WTC11 (cell line): ENCODE measurements around the gene HRH1. TPM values are rescaled to one million over a fixed set of nuclear protein-coding genes. Genes with fewer than 3 reads are reported as not detected.

Experiments
- ATAC-seq: fragments of 200-7000 bp; cut with Tn5 transposase; 2 replicates; pipeline ENCODE4 v1.10.0; 2021; ENCODE audit warnings: mild to moderate bottlenecking, moderate library complexity
- CTCF ChIA-PET: fragments of 300-600 bp; sonication (Branson Sonifier 250); formaldehyde crosslinking; loops from one replicate; lab custom pipeline; 2021; ENCODE audit warnings: antibody characterized with exemption; lab: Charles Lee
- POLR2A ChIA-PET: fragments of 350-600 bp; sonication (Branson Sonifier 250); formaldehyde crosslinking; loops from one replicate; lab custom pipeline; 2021; ENCODE audit warnings: antibody characterized with exemption; lab: Charles Lee
- DNase-seq: peaks from one replicate; pipeline ENCODE4 v3.0.0; 2021; ENCODE audit warnings: low spot score
- H3K27ac Mint-ChIP-seq: 2 replicates; pipeline ENCODE4 v1.8.0; 2021; ENCODE audit warnings: mixed read lengths
- H3K27me3 Mint-ChIP-seq: 2 replicates; pipeline ENCODE4 v1.8.0; 2021; ENCODE audit warnings: low read depth, mild to moderate bottlenecking, moderate library complexity, mixed read lengths
- H3K36me3 Mint-ChIP-seq: 2 replicates; pipeline ENCODE4 v1.8.0; 2021; ENCODE audit warnings: mixed read lengths
- H3K4me1 Mint-ChIP-seq: 2 replicates; pipeline ENCODE4 v1.8.0; 2022; ENCODE audit warnings: mixed read lengths
- H3K4me3 Mint-ChIP-seq: 2 replicates; pipeline ENCODE4 v1.8.0; 2021; ENCODE audit warnings: mild to moderate bottlenecking, moderate library complexity, mixed read lengths
- H3K9me3 Mint-ChIP-seq: 2 replicates; pipeline ENCODE4 v1.8.0; 2021; ENCODE audit warnings: mixed read lengths
- CBFB ChIP-seq: sonication (generic); formaldehyde crosslinking; IDR thresholded peaks from 2 replicates; pipeline ENCODE4 v1.8.1; 2022; ENCODE audit warnings: mild to moderate bottlenecking, low read depth, missing genetic modification reagents
- CDX4 ChIP-seq: fragments of 250-450 bp; sonication (Bioruptor Pico); IDR thresholded peaks from 2 replicates; pipeline ENCODE4 v1.9.0; 2021; ENCODE audit warnings: moderate library complexity, mild to moderate bottlenecking, inconsistent platforms, borderline replicate concordance
- CREM ChIP-seq: sonication (generic); formaldehyde crosslinking; IDR thresholded peaks from 2 replicates; pipeline ENCODE4 v1.8.1; 2022; ENCODE audit warnings: mild to moderate bottlenecking, missing genetic modification reagents, moderate library complexity
- ELF4 ChIP-seq: sonication (generic); formaldehyde crosslinking; IDR thresholded peaks from 2 replicates; pipeline ENCODE4 v1.8.1; 2022; ENCODE audit warnings: low read depth, mild to moderate bottlenecking, moderate library complexity, missing genetic modification reagents
- IRF1 ChIP-seq: sonication (generic); formaldehyde crosslinking; IDR thresholded peaks from 2 replicates; pipeline ENCODE4 v1.8.0; 2023; ENCODE audit warnings: missing genetic modification reagents
- MLX ChIP-seq: sonication (generic); formaldehyde crosslinking; IDR thresholded peaks from 2 replicates; pipeline ENCODE4 v1.8.1; 2023; ENCODE audit warnings: mild to moderate bottlenecking, missing genetic modification reagents, moderate library complexity
- RELA ChIP-seq: sonication (generic); formaldehyde crosslinking; IDR thresholded peaks from 2 replicates; pipeline ENCODE4 v1.8.1; 2022; ENCODE audit warnings: missing genetic modification reagents, mild to moderate bottlenecking, borderline replicate concordance
- SMAD3 ChIP-seq: sonication (generic); formaldehyde crosslinking; IDR thresholded peaks from 2 replicates; pipeline ENCODE4 v1.8.0; 2022; ENCODE audit warnings: missing genetic modification reagents, mild to moderate bottlenecking, borderline replicate concordance
- SP1 ChIP-seq: sonication (generic); formaldehyde crosslinking; conservative IDR thresholded peaks from 2 replicates; pipeline ENCODE4 v1.8.1; 2022; ENCODE audit warnings: missing genetic modification reagents
- TCF7 ChIP-seq: sonication (generic); formaldehyde crosslinking; IDR thresholded peaks from 2 replicates; pipeline ENCODE4 v1.8.0; 2022; ENCODE audit warnings: mild to moderate bottlenecking, low read depth, missing genetic modification reagents, moderate library complexity
- USF2 ChIP-seq: sonication (generic); formaldehyde crosslinking; IDR thresholded peaks from 2 replicates; pipeline ENCODE4 v1.8.1; 2023; ENCODE audit warnings: mild to moderate bottlenecking, missing genetic modification reagents, moderate library complexity
- ZNF416 ChIP-seq: fragments of 250-450 bp; sonication (Bioruptor Pico); IDR thresholded peaks from 2 replicates; pipeline ENCODE4 v1.9.0; 2021; ENCODE audit warnings: mild to moderate bottlenecking, inconsistent platforms
- total RNA-seq: library from RNA; stranded (reverse); gene quantifications from 3 replicates; pipeline ENCODE4 v1.2.3, GENCODE V29; 2021
- TF ChIP-seq, protein P1 (sequence below): sonication (generic); formaldehyde crosslinking; IDR thresholded peaks from 2 replicates; pipeline ENCODE4 v1.8.0; 2022; ENCODE audit warnings: mild to moderate bottlenecking, missing genetic modification reagents

HRH1 gene
- total RNA-seq, 1 experiment from 2014 or later, result not detected

GRCh38 chr3:11239796-11240195 lies 85.5 kb downstream of the HRH1 start:
- DNase-seq (no peak), ATAC-seq (no peak)
- H3K27ac Mint-ChIP-seq, result no peak overlapping the region
- H3K4me1 Mint-ChIP-seq, result peaks cover 6% of the 10 kb centered on the region
- no peak for TF ChIP-seq ZNF416 (CRISPR knock-in tag)
- no peak for TF ChIP-seq IRF1 (CRISPR knock-in tag)
- no peak for TF ChIP-seq CDX4 (CRISPR knock-in tag)
- no peak for TF ChIP-seq ELF4 (CRISPR knock-in tag)
- TF ChIP-seq SMAD3 (CRISPR knock-in tag), result no peak
- TF ChIP-seq CBFB (CRISPR knock-in tag), result no peak
- TF ChIP-seq RELA, result no peak
- no peak for TF ChIP-seq TCF7 (CRISPR knock-in tag)
- H3K4me3 Mint-ChIP-seq, result no peak overlapping the region
- H3K9me3 Mint-ChIP-seq, result peaks cover 11% of the 10 kb centered on the region; the same call in 1 of the 2 replicates
- peaks cover 2% of the 10 kb centered on the region; the same call in 1 of the 2 replicates for H3K27me3 Mint-ChIP-seq
- ChIA-PET POLR2A (no interaction called here), CTCF (no interaction called here)
- no peaks in the 10 kb centered on the region for H3K36me3 Mint-ChIP-seq

DNA sequence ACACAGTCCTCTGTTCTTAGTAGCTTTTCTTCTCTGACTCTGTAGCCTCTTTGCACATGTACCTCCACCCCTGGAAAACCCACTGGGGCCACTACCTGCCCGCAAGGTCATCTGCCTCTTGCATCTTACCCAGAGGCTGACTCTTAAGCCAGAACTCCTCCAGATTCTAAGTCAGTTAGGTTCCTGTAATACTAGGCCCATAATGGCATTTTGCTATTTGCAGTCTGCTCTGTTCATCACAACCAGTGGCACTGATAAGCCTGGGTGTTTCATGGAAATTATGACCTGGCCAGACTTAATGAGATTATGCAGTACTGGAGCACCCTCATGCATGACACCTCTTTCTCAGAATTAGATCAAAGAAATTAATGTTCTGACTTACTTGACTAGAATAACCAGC lies 86.2 kb downstream of the HRH1 start:
- ATAC-seq, result no peak
- TF ChIP-seq CREM (no peak), SP1 (no peak)
- TF ChIP-seq, protein P1, sequence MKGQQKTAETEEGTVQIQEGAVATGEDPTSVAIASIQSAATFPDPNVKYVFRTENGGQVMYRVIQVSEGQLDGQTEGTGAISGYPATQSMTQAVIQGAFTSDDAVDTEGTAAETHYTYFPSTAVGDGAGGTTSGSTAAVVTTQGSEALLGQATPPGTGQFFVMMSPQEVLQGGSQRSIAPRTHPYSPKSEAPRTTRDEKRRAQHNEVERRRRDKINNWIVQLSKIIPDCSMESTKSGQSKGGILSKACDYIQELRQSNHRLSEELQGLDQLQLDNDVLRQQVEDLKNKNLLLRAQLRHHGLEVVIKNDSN, result no peak
- Mint-ChIP-seq H3K27me3 (peaks cover 2% of the 10 kb centered on the region; the same call in 1 of the 2 replicates), H3K27ac (no peak overlapping the region), H3K4me3 (no peak overlapping the region), H3K4me1 (peaks cover 6% of the 10 kb centered on the region), H3K36me3 (no peaks in the 10 kb centered on the region), H3K9me3 (peaks cover 11% of the 10 kb centered on the region; the same call in 1 of the 2 replicates)
- no peak for DNase-seq
- ChIA-PET CTCF (no interaction called here), POLR2A (no interaction called here)

DNA sequence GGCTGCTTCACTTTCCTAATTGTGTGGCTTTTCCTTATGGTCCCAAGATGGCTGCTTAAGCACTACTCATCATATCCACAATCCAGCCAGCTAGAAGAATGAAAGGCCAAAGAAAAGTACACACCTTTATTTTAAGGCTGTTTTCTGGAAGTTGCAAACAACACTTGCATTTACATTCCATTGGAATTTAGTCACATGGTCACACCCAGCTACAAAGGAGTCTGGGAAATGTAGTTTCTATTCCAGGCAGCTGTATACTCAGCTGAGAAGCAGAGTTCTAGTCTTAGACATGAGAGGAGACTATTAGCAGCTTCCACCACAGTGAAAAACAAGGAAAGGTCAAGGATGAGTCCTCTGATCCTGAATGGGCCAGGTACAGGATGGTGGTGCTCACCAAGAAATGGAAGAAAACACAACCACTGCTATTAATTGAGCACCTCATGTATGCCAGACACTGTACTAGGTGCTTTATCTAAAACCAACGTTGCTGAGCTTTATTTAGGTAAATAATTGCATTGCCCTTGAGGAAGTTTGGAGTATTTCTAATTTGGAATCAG lies 89.9 kb downstream of the HRH1 start:
- H3K36me3 Mint-ChIP-seq, result no peaks in the 10 kb centered on the region
- TF ChIP-seq USF2 (CRISPR knock-in tag), result peak; percentile 86
- TF ChIP-seq, protein P1, result peak; percentile 83
- no peak for TF ChIP-seq CDX4 (CRISPR knock-in tag)
- TF ChIP-seq MLX (CRISPR knock-in tag), result no peak
- no peak for TF ChIP-seq ZNF416 (CRISPR knock-in tag)
- POLR2A ChIA-PET, result no interaction called here
- no peak overlapping the region for H3K27ac Mint-ChIP-seq
- CTCF ChIA-PET, result interaction anchor here (1.4 kb wide), 1 partner anchor 89 kb away, joined by 4 read pairs; no protein-coding TSS in a partner anchor
- peaks cover 7% of the 10 kb centered on the region; the same call in 1 of the 2 replicates for H3K9me3 Mint-ChIP-seq
- no peaks in the 10 kb centered on the region for H3K4me1 Mint-ChIP-seq
- H3K4me3 Mint-ChIP-seq, result no peak overlapping the region
- no peak for DNase-seq
- 0 out of 2 replicates have a peak, but pooled peaks cover 2% of the 10 kb centered on the region for H3K27me3 Mint-ChIP-seq
- ATAC-seq, result peak; percentile 69
